ENCODE data around the gene PIEZO1. TPM values are rescaled to one million over a fixed set of nuclear protein-coding genes. Genes with fewer than 3 reads are reported as not detected.

Gene PIEZO1
- total and polyA plus RNA-seq, 9 of the 15 experiments (the other 6 are each of a cell fraction or from before 2014, with no cell fraction given) = 3.6 to 432 (median 131) TPM

- peak; percentile 64 to 65 (median 64); a peak in 5 of 6 replicates for TF ChIP-seq CTCF (IDR thresholded peaks at IDR 0.05 in 2 of 3, conservative IDR thresholded peaks at IDR 0.05 in 1 of 3; ENCODE audit: insufficient read depth in 2 of 3, low read depth in 1 of 3, low read length in 3 of 3)
Measured at GRCh38 chr16:88697831-88698615, 87.0 kb downstream of the PIEZO1 start (continued).

- ChIA-PET POLR2A (no interaction called here), CTCF (ENCODE audit: low intra/inter-chr PET ratio) (interaction anchor here (1.3 kb wide), 1 partner anchor 24 kb away, joined by 3 read pairs; no protein-coding TSS in a partner anchor)
- H3K4me2 ChIP-seq (ENCODE audit: insufficient read depth, low read length) = no peak overlapping the region
- peaks cover 62% of the 10 kb centered on the region; the same call in 1 of the 3 replicates for H3K36me3 ChIP-seq (ENCODE audit: control insufficient read depth, insufficient read depth, low read length)
- H3K4me1 ChIP-seq (replicated peaks in 1 of 2; ENCODE audit: control insufficient read depth in 2 of 2, insufficient read depth in 2 of 2, low read length in 2 of 2) = peaks cover 11 to 85% of the 10 kb centered on the region in 2 experiments
- ATAC-seq (no peak), FAIRE-seq (no peak), DNase-seq (ENCODE audit: extremely low read depth in 1 of 4, low spot score in 3 of 4) (no peak)
- H3K9me1 ChIP-seq (ENCODE audit: control insufficient read depth, insufficient read depth, low read length) = no peaks in the 10 kb centered on the region
- no peaks in the 10 kb centered on the region for H3K27me3 ChIP-seq (ENCODE audit: control insufficient read depth in 2 of 2, insufficient read depth in 2 of 2, low read length in 2 of 2)
- no peak overlapping the region; a peak in 1 of 4 replicates for H3K9ac ChIP-seq (ENCODE audit: insufficient read depth in 1 of 2, low read depth in 2 of 2, low read length in 2 of 2)
- H4K20me1 ChIP-seq (replicated peaks; ENCODE audit: control insufficient read depth, insufficient read depth, low read length) = no peaks in the 10 kb centered on the region; the same call in 1 of the 2 replicates
- H3K27ac ChIP-seq (ENCODE audit: extremely low read depth, low read depth, low read length) = no peak overlapping the region
- in situ Hi-C loops (cut with MboI) = no loop called here
- no TSS peak for BruUV-seq (replicated peaks)
- intact Hi-C loops (cut with micrococcal nuclease) = no loop called here
- WGBS (ENCODE audit: insufficient coverage, low coverage, missing lambda C conversion rate) = 93% methylated on average over 40 of the region's 47 CpGs
- H2AFZ ChIP-seq (ENCODE audit: low read depth, low read length) = no peak overlapping the region
- TF ChIP-seq POLR2G (IDR thresholded peaks at IDR 0.05; ENCODE audit: low read depth, low read length) (peak; percentile 44), RBFOX2 (IDR thresholded peaks at IDR 0.05; ENCODE audit: low read depth, low read length) (peak; percentile 14; the same call in 1 of the 2 replicates), MYBL2 (IDR thresholded peaks at IDR 0.05; ENCODE audit: low read depth) (no peak), MYBL2 (CRISPR knock-in tag; IDR thresholded peaks at IDR 0.05; ENCODE audit: borderline replicate concordance) (no peak), ETS2 (tag; IDR thresholded peaks at IDR 0.05; ENCODE audit: borderline replicate concordance, poor library complexity, severe bottlenecking) (no peak), ZBTB8A (IDR thresholded peaks at IDR 0.05; ENCODE audit: partially characterized antibody) (no peak), GABPA (tag; conservative IDR thresholded peaks at IDR 0.05; ENCODE audit: low read depth) (no peak), TARDBP (IDR thresholded peaks at IDR 0.05) (no peak), PREB (CRISPR knock-in tag; IDR thresholded peaks at IDR 0.05) (no peak), ZBTB33 (CRISPR knock-in tag; IDR thresholded peaks at IDR 0.05) (peak; percentile 88), TEAD4 (IDR thresholded peaks at IDR 0.05; ENCODE audit: low read length) (no peak), TEAD4 (CRISPR knock-in tag; IDR thresholded peaks at IDR 0.05; ENCODE audit: borderline replicate concordance) (no peak)
- H3K9me3 ChIP-seq (replicated peaks; ENCODE audit: control insufficient read depth, insufficient read depth, low read depth, low read length) = no peaks in the 10 kb centered on the region
- H3K79me2 ChIP-seq (ENCODE audit: control insufficient read depth, insufficient read depth, low read length) = peaks cover 12% of the 10 kb centered on the region
- no peak overlapping the region for H3K4me3 ChIP-seq
Measured at GRCh38 chr16:88697116-88697830, 87.7 kb downstream of the PIEZO1 start.
